ENCODE measurements around the gene FHL3. TPM values are rescaled to one million over a fixed set of nuclear protein-coding genes. Genes with fewer than 3 reads are reported as not detected.

The FHL3 gene
- 100 to 1,000 TPM in 9 of 10 donors, 10 to 100 TPM in 1; 66.8 to 174 (median 127) TPM for polyA plus RNA-seq (ENCODE audit: insufficient read length in 10 of 10)
- long read RNA-seq, donor 1, transcript FHL3-201 (6 exons, 1,647 nt): major isoform, 9 of 33 reads
- long read RNA-seq, donor 1, partial matches to known transcripts: 19 of 33 reads
- long read RNA-seq, donor 1, other reads (novel, unspliced or antisense): 0 of 33 reads
- long read RNA-seq, donor 2, transcript FHL3-201 (6 exons, 1,647 nt): major isoform, 10 of 14 reads
- long read RNA-seq, donor 2, partial matches to known transcripts: 0 of 14 reads
- long read RNA-seq, donor 2, other reads (novel, unspliced or antisense): 0 of 14 reads
- long read RNA-seq, donor 3: 0 reads
- long read RNA-seq, donor 4, transcript FHL3-201 (6 exons, 1,647 nt): major isoform, 8 of 11 reads
- long read RNA-seq, donor 4, partial matches to known transcripts: 0 of 11 reads
- long read RNA-seq, donor 4, other reads (novel, unspliced or antisense): 0 of 11 reads
- long read RNA-seq, donor 5, transcript FHL3-201 (6 exons, 1,647 nt): major isoform, 17 of 28 reads
- long read RNA-seq, donor 5, partial matches to known transcripts: 7 of 28 reads
- long read RNA-seq, donor 5, other reads (novel, unspliced or antisense): 0 of 28 reads
- long read RNA-seq, donor 6, transcript FHL3-201 (6 exons, 1,647 nt): major isoform, 16 of 35 reads
- long read RNA-seq, donor 6, partial matches to known transcripts: 15 of 35 reads
- long read RNA-seq, donor 6, other reads (novel, unspliced or antisense): 0 of 35 reads
- long read RNA-seq, donor 7, transcript FHL3-201 (6 exons, 1,647 nt): major isoform, 13 of 17 reads
- long read RNA-seq, donor 7, partial matches to known transcripts: 0 of 17 reads
- long read RNA-seq, donor 7, other reads (novel, unspliced or antisense): 0 of 17 reads
- long read RNA-seq, donor 8, transcript FHL3-201 (6 exons, 1,647 nt): major isoform, 6 of 8 reads
- long read RNA-seq, donor 8, partial matches to known transcripts: 0 of 8 reads
- long read RNA-seq, donor 8, other reads (novel, unspliced or antisense): 0 of 8 reads
- long read RNA-seq, donor 9, partial matches to known transcripts: 0 of 5 reads
- long read RNA-seq, donor 9, other reads (novel, unspliced or antisense): 0 of 5 reads

GRCh38 chr1:38005195-38006007 is at the start of gene FHL3:
TSS of gene FHL3 (minus strand) at chr1:38005514. CDS start at chr1:37999412, 6,102 bp downstream.
- peak; percentile 65 to 84 (median 76) for DNase-seq

DNA sequence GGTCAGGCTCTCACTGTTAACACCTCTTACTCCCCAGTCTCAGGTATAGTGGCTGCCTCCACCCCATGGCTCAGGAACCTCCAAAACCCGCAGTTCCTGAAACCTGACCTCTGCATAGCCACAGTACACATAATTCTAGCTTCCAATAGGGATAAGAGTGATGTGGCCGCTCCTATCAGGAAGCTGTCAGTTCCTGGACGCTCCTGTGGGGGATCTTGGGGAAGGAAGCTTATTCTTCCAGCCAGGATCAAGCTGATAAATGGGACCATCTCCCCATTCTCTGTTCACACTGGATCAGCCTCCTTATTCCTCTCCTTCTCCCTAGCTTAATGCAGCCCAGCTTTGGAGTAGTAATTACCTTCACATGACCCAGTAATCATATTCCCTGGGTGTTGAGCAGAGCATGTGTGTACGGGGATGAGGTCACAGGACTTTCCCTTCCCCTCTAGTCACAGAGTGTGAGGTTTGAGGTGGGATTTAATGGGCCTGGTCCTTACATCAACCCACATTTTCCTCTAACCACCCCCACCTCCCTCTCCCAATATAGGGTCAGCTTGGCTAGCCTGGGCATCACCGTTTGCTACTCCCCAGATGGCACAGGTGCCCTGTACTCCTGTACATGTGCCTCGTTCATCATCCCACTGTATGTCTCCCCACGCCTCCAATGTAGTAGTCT is 48.2 kb upstream of the FHL3 start:
- no peak for DNase-seq

DNA sequence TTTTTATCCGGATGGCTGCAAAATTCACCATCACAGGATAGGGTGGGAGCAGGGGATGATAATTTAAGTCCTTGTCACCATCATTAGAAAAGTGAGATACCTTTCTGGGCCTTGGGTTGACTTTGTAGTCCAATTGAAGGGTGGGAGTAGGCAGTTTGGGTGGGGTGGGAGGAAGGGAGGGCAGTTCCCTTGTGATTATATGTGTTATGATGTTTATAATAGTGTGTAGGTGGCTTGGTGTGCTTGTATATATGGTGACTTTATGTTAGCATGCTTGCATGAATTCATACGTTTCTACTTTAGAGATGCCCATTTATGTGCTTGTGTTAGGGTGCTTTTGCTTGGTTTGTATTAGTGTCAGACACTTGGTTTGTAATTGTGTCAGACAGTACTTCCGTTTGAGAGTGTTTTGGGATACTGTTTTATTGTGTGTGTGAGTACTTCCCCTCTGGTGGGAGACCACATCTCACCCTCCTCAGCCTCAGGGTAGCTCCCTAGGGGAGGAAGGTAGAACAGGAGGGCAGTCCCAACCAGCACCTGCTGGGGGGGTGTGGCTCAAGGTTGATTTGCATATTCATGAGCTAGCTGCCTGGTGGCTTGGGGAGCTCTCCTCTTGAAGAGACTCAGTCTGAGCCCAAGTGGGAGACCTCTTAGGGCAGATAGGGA is 47.6 kb upstream of the FHL3 start:
- no peak for DNase-seq

GRCh38 chr1:38051079-38051543 is 45.8 kb upstream of the FHL3 start:
- peak in 1 of 3 donors; percentile 66 for DNase-seq

DNA sequence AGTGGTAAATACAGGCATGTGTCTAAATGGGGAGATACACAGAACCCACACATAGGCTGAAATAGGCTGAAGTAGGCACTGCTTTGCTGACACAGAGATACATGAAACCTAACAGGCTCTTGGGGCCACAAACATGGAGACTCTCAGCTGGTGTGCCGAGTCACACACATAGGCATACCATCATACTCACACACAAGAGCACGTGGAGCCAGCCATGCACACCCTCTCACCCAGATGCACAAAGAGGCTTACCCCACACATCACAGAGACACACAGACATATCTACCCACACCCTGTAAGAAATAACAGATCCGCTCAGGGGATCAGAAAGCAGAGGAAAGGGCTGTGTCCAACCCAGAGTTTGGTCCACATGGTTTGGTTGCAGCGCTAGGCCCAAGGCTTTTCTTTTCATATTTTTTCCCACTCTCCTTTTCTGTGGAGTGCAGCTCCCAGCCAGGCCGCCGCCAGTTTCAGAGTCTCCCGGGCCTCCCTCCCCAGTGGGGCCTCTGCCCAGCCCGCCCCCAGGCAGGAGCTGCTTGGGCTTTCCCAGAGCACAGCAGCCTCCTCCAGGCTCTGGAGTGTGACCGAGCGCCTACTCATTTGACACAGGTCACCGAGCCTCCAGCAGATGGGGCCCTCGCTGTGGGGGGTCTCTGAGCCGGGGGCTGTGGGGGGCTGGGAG is 45.2 kb upstream of the FHL3 start:
- peak in 1 of 3 donors; percentile 33 for DNase-seq

GRCh38 chr1:38047603-38048141 is 42.4 kb upstream of the FHL3 start:
- peak in 1 of 3 donors; percentile 72 for DNase-seq

DNA sequence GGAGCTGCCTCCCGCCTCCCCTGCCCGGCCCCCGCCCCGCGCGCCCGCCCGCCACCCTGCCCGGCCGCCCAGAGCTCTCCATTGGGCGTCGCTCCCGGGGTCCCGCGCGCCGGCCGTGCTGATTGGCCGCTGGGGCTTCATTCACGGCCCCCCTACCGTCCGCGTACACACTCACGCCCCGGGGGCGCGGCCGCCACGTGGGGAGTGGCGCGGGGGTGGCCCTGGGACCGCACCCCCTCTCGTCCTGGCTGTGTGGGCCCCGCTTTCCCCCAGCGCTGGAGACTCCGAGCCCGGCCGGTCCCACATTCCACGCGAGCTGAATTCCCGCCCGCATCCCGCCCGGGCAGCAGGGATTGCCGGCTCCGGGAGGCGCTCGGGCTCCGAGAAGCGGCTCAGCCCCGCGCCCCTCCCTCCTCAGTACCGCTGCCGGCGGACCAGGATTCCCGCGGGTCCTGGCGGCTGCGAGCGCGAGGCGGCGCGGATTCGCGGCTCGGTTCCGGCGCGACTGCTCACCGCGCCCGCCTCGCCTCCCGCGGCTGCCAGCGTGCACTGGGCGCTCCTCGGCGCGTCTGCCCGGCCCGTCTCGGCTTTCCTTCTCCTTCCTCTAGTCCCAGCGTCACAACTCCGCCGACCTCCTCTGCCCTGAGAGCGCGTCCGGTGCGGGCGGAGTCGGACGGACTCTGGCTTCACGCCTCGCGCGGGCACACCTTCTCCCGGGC is 41.7 kb upstream of the FHL3 start:
- DNase-seq: peak; percentile 78 to 94 (median 82)

- no peak for DNase-seq
Measured at GRCh38 chr1:38046333-38046883, 41.1 kb upstream of the FHL3 start, which contains the start of gene POU3F1. TSS of gene POU3F1 (minus strand) at chr1:38046793. CDS start at chr1:38046743, 50 bp downstream.

- DNase-seq: peak in 1 of 3 donors; percentile 53
Measured at GRCh38 chr1:38045401-38046332, 40.4 kb upstream of the FHL3 start.

- DNase-seq: peak in 1 of 3 donors; percentile 69
Measured at GRCh38 chr1:38044221-38045215, 39.2 kb upstream of the FHL3 start.

DNA sequence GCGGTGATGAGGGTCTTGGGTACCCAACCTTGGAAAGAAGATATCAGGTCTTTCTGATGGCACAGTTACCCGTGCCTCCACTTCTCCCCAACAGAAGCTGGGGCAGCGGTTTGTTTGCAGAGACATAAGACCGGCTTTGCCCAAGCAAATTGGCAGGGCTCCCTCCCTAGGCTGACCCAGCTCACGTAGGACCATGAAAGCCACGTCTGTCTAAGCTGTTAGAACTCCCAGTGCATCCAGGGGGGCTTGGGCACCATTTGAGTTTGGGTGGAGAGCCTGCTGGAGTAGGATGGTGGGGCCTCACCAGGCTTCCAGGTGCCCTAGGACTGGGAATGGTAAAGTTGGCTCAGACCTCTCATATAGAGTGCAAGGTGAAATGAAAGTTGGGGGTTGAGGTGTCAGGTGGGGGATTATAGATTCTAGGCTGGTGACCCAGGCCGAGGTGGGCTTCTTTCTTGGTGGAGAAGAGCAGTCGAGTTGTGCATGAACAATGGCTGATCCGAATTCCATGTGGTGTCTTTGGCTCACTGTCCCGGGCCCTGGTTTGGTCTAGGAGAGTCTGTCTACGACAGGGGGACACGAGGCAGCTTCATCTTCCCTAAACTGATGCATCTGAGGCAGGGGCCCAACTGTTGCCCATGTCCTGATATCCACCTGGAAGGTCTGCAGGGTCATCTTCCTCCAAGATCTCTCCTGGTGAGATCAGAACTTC is 37.9 kb upstream of the FHL3 start:
- no peak for DNase-seq

- no peak for DNase-seq
Measured at GRCh38 chr1:38041936-38042834, 36.9 kb upstream of the FHL3 start.

- DNase-seq: no peak
Measured at GRCh38 chr1:38039331-38040088, 34.2 kb upstream of the FHL3 start.

Data from muscle of back (tissue), 13 donors.